ENCODE results near the gene KLF5.

The KLF5 gene

DNA sequence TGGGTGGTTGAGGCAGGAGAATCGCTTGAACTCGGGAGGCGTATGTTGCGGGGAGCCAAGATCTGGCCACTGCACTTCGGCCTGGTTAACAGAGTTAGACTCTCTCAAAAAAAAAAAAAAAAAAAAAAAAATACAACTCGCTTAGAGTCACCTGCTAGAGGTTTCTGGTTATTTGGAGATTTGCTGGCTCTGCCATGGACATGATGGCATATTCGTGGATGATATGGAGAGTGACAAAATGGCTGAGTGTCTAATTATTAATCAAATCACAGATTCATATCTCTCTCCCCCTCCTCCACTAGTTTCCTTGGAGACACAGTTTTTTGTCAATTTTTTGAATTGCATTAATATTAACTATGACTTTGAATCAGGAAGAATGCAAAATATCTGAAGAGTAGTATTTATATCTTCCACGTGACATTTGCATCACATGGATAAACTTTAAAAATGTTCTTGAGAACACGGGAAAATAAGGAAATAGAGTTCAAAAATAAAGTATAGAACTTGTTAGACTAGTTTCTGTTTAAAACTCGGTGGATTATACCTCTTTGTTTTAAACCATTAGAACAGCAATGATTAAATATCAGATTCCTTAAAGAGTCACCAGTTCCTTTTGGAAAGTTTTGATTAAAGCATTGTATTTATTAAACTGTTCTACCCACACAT, 47.8 kb downstream of the KLF5 start:
- H3K4me3 ChIP-seq (ENCODE audit: low read depth, low read length), result no peak overlapping the region
- DNase-seq (ENCODE audit: low read depth), result no peak
- TF ChIP-seq, protein P1, sequence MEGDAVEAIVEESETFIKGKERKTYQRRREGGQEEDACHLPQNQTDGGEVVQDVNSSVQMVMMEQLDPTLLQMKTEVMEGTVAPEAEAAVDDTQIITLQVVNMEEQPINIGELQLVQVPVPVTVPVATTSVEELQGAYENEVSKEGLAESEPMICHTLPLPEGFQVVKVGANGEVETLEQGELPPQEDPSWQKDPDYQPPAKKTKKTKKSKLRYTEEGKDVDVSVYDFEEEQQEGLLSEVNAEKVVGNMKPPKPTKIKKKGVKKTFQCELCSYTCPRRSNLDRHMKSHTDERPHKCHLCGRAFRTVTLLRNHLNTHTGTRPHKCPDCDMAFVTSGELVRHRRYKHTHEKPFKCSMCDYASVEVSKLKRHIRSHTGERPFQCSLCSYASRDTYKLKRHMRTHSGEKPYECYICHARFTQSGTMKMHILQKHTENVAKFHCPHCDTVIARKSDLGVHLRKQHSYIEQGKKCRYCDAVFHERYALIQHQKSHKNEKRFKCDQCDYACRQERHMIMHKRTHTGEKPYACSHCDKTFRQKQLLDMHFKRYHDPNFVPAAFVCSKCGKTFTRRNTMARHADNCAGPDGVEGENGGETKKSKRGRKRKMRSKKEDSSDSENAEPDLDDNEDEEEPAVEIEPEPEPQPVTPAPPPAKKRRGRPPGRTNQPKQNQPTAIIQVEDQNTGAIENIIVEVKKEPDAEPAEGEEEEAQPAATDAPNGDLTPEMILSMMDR (IDR thresholded peaks at IDR 0.05; ENCODE audit: control insufficient read depth, extremely low read depth, insufficient read depth), result no peak

- DNase-seq (ENCODE audit: low read depth), result no peak
- H3K4me3 ChIP-seq (ENCODE audit: low read depth, low read length), result no peak overlapping the region
- TF ChIP-seq, protein P1 (IDR thresholded peaks at IDR 0.05; ENCODE audit: control insufficient read depth, extremely low read depth, insufficient read depth), result no peak
Measured at GRCh38 chr13:73107481-73107880, 48.7 kb downstream of the KLF5 start.

GRCh38 chr13:73107970-73108369, 49.2 kb downstream of the KLF5 start:
- H3K4me3 ChIP-seq (ENCODE audit: low read depth, low read length), result no peak overlapping the region
- DNase-seq (ENCODE audit: low read depth), result no peak
- TF ChIP-seq, protein P1 (IDR thresholded peaks at IDR 0.05; ENCODE audit: control insufficient read depth, extremely low read depth, insufficient read depth), result no peak

GRCh38 chr13:73109288-73109899, 50.6 kb downstream of the KLF5 start:
- no peak overlapping the region for H3K4me3 ChIP-seq (ENCODE audit: low read depth, low read length)
- TF ChIP-seq, protein P1 (IDR thresholded peaks at IDR 0.05; ENCODE audit: control insufficient read depth, extremely low read depth, insufficient read depth), result no peak
- no peak for DNase-seq (ENCODE audit: low read depth)

GRCh38 chr13:73109969-73110368, 51.2 kb downstream of the KLF5 start:
- no peak for DNase-seq (ENCODE audit: low read depth)
- H3K4me3 ChIP-seq (ENCODE audit: low read depth, low read length), result no peak overlapping the region
- TF ChIP-seq, protein P1 (IDR thresholded peaks at IDR 0.05; ENCODE audit: control insufficient read depth, extremely low read depth, insufficient read depth), result no peak

- no peak for DNase-seq (ENCODE audit: low read depth)
- H3K4me3 ChIP-seq (ENCODE audit: low read depth, low read length), result no peak overlapping the region
- TF ChIP-seq, protein P1 (IDR thresholded peaks at IDR 0.05; ENCODE audit: control insufficient read depth, extremely low read depth, insufficient read depth), result no peak
Measured at GRCh38 chr13:73110814-73111213, 52.0 kb downstream of the KLF5 start.

DNA sequence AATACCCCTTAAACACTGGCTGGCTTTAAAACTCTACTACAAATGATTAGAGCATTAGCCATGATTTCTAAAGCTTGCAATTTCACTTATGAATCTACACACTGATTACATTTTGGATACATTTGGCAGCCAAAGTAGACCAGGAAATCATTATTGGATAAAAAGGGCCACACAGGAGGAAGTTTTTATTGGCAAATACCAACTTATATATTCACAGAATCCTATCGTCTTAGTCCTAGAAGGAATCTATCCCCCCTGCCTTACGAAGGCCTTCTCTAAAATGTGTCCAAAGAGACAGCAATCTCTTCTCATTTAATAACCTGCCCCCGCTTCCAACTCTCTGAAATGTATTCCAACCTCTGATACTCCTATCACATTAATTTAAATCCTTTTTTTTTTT, 52.5 kb downstream of the KLF5 start:
- DNase-seq (ENCODE audit: low read depth), result no peak
- H3K4me3 ChIP-seq (ENCODE audit: low read depth, low read length), result no peak overlapping the region
- TF ChIP-seq, protein P1 (IDR thresholded peaks at IDR 0.05; ENCODE audit: control insufficient read depth, extremely low read depth, insufficient read depth), result no peak
